Thymus (tissue), 11 donors: ENCODE data around the gene PDE9A. TPM values are rescaled to one million over a fixed set of nuclear protein-coding genes. Genes with fewer than 3 reads are reported as not detected.

Experiments
- DNase-seq, 9 donors: peaks; one replicate each; pipeline ENCODE4 v3.0.0-alpha.2; 2013; ENCODE audit warnings: low spot score in 9 of 9, low read depth in 6 of 9, missing footprints in 1 of 9
- H3K27ac ChIP-seq, 2 donors: one replicate each; pipeline ENCODE4 v1.5.1; 2013; ENCODE audit warnings: control low read depth in 1 of 2, low read depth in 1 of 2, low read length in 1 of 2, mild to moderate bottlenecking in 1 of 2, moderate library complexity in 1 of 2
- H3K27me3 ChIP-seq, 2 donors: one replicate each; pipeline ENCODE4 v1.5.1; 2013; ENCODE audit warnings: low read length in 1 of 2; ENCODE audit not compliant: control insufficient read depth in 2 of 2, insufficient read depth in 1 of 2
- H3K36me3 ChIP-seq, 2 donors: one replicate each; pipeline ENCODE4 v1.5.1; 2013; ENCODE audit warnings: low read length in 1 of 2, mild to moderate bottlenecking in 1 of 2, moderate library complexity in 1 of 2; ENCODE audit not compliant: control insufficient read depth in 2 of 2, insufficient read depth in 2 of 2
- H3K4me1 ChIP-seq, 2 donors: one replicate each; pipeline ENCODE4 v1.5.1; 2013; ENCODE audit warnings: low read length in 2 of 2; ENCODE audit not compliant: control insufficient read depth in 2 of 2, insufficient read depth in 2 of 2
- H3K4me3 ChIP-seq, 2 donors: one replicate each; pipeline ENCODE4 v1.5.1; 2013; ENCODE audit warnings: low read length in 2 of 2, control low read depth in 1 of 2, mild to moderate bottlenecking in 1 of 2
- H3K9me3 ChIP-seq, 2 donors: one replicate each; pipeline ENCODE4 v1.5.1; 2013; ENCODE audit warnings: low read length in 1 of 2, mild to moderate bottlenecking in 1 of 2; ENCODE audit not compliant: control insufficient read depth in 2 of 2, insufficient read depth in 1 of 2
- WGBS: extraction: QIAGEN DNeasy Blood & Tissue Kit; methylation state at CpG from one replicate; pipeline ENCODE4 v1.1.7; 2013; 5-methylcytosine and 5-hydroxymethylcytosine counted together
- polyA plus RNA-seq: library from polyadenylated mRNA; stranded (reverse); fragments of 200-250 nt; gene quantifications from one replicate; pipeline ENCODE4 v1.2.3, GENCODE V29; 2013
- total RNA-seq: library from RNA; stranded (reverse); fragments of 120-200 nt; gene quantifications from one replicate; pipeline ENCODE4 v1.2.4, GENCODE V29; 2013
- donor health status: healthy.

The PDE9A gene
- total and polyA plus RNA-seq, 2 donors = 8.2 to 14.5 TPM

GRCh38 chr21:42755031-42755665 is 101.7 kb downstream of the PDE9A start:
- DNase-seq = no peak
- no peaks in the 10 kb centered on the region for H3K9me3 ChIP-seq
- no peak overlapping the region for H3K27ac ChIP-seq
- H3K4me3 ChIP-seq = no peak overlapping the region
- H3K4me1 ChIP-seq = peaks cover 0 to 8% of the 10 kb centered on the region in 2 donors
- 94% methylated on average over 14 of the region's 14 CpGs for WGBS
- H3K36me3 ChIP-seq = no peaks in the 10 kb centered on the region
- H3K27me3 ChIP-seq = no peaks in the 10 kb centered on the region

GRCh38 chr21:42755766-42756579 is 102.6 kb downstream of the PDE9A start:
- H3K9me3 ChIP-seq = no peaks in the 10 kb centered on the region
- 96% methylated on average over 20 of the region's 20 CpGs for WGBS
- no peaks in the 10 kb centered on the region for H3K27me3 ChIP-seq
- H3K36me3 ChIP-seq = no peaks in the 10 kb centered on the region
- H3K4me3 ChIP-seq = no peak overlapping the region
- no peak for DNase-seq
- H3K27ac ChIP-seq = no peak overlapping the region
- peaks cover 0 to 8% of the 10 kb centered on the region in 2 donors for H3K4me1 ChIP-seq

GRCh38 chr21:42756580-42757250 is 103.3 kb downstream of the PDE9A start:
- Histone ChIP-seq H3K27ac (no peak overlapping the region), H3K27me3 (no peaks in the 10 kb centered on the region), H3K4me3 (no peak overlapping the region), H3K36me3 (no peaks in the 10 kb centered on the region), H3K9me3 (no peaks in the 10 kb centered on the region), H3K4me1 (peaks cover 0 to 8% of the 10 kb centered on the region in 2 donors)
- no peak for DNase-seq
- 96% methylated on average over 24 of the region's 24 CpGs for WGBS

DNA sequence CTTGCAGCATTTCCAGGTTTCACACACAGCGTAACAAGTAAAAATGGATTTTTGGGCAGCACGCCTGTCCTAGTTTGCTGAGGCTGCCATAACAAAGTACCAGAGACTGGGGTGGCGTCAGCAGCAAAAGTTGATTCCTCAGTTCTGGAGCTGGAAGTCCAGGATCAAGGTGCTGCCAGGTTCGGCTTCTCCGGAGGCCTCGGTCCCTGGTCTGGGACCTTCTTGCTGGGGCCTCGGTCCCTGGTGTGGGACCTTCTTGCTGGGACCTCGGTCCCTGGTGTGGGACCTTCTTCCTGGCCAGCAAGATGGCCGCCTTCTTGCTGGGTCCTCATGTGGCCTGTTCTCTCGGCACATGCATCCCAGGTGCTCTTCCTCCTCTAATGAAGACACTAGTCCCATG is 104.0 kb downstream of the PDE9A start:
- Histone ChIP-seq H3K9me3 (no peaks in the 10 kb centered on the region), H3K4me3 (no peak overlapping the region), H3K4me1 (peaks cover 0 to 8% of the 10 kb centered on the region in 2 donors), H3K36me3 (peaks cover 3 to 5% of the 10 kb centered on the region in 2 donors), H3K27ac (no peak overlapping the region), H3K27me3 (no peaks in the 10 kb centered on the region)
- no peak for DNase-seq
- WGBS = 98% methylated on average over 10 of the region's 10 CpGs

DNA sequence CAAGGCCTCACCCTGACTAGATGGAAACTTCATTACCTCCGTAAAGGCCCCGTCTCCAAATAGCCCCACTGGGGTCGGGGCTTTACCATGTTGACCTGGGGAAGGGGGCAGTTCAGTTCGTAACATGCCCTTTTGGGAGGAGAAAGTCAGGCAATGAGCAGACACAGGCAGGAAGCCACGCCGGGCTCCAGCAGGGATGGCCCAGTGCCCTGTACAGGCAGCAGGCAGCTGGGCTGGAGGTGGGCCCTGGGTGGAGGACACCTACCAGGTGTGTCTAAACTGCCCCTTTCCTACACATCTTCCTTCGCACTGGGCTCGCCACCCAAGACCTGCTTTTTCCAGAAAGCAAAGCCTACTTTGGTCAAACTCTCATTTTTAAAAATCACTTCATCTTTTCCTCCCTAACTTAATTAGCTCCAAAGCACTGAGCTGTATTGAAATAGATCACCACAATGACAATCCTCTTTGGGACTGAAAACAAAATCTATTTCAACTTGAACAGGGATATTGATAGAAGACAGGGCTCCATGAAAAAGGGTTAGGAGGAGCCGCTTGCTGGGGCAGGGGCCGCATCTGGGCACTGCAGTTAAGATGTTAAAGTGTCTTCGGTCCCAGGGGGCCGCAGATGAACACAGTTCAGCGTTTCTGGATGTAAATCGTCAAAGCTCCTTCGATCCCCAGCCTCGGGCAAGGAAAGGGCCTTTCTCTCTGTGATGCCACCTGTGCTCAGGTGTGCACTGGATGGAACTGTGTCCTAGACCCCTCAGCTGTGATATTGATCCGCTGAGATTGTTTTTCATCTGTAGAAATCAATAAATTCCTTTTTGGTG is 104.6 kb downstream of the PDE9A start:
- Histone ChIP-seq H3K27me3 (no peaks in the 10 kb centered on the region), H3K4me3 (no peak overlapping the region), H3K27ac (no peak overlapping the region), H3K36me3 (peaks cover 3 to 5% of the 10 kb centered on the region in 2 donors), H3K4me1 (peaks cover 0 to 8% of the 10 kb centered on the region in 2 donors), H3K9me3 (no peaks in the 10 kb centered on the region)
- WGBS = 97% methylated on average over 17 of the region's 17 CpGs
- DNase-seq = no peak

- 93% methylated on average over 20 of the region's 20 CpGs for WGBS
- DNase-seq = no peak
- Histone ChIP-seq H3K9me3 (no peaks in the 10 kb centered on the region), H3K36me3 (peaks cover 3 to 10% of the 10 kb centered on the region in 2 donors), H3K4me3 (no peak overlapping the region), H3K27me3 (no peaks in the 10 kb centered on the region), H3K27ac (no peak overlapping the region), H3K4me1 (peaks cover 0 to 8% of the 10 kb centered on the region in 2 donors)
Observed at GRCh38 chr21:42758721-42759593, 105.5 kb downstream of the PDE9A start.

GRCh38 chr21:42759594-42759927 is 106.1 kb downstream of the PDE9A start:
- no peak overlapping the region for H3K4me3 ChIP-seq
- H3K9me3 ChIP-seq = no peaks in the 10 kb centered on the region
- DNase-seq = no peak
- H3K4me1 ChIP-seq = peaks cover 0 to 8% of the 10 kb centered on the region in 2 donors
- no peak overlapping the region for H3K27ac ChIP-seq
- peaks cover 3 to 13% of the 10 kb centered on the region in 2 donors for H3K36me3 ChIP-seq
- no peaks in the 10 kb centered on the region for H3K27me3 ChIP-seq

GRCh38 chr21:42760361-42760950 is 107.0 kb downstream of the PDE9A start:
- Histone ChIP-seq H3K27ac (no peak overlapping the region), H3K36me3 (peaks cover 6 to 13% of the 10 kb centered on the region in 2 donors), H3K4me1 (peaks cover 0 to 4% of the 10 kb centered on the region in 2 donors), H3K4me3 (no peak overlapping the region), H3K27me3 (no peaks in the 10 kb centered on the region), H3K9me3 (no peaks in the 10 kb centered on the region)
- WGBS = 93% methylated on average over 23 of the region's 23 CpGs
- no peak for DNase-seq
